Measurements from ENCODE around the gene NTM. TPM values are rescaled to one million over a fixed set of nuclear protein-coding genes. Genes with fewer than 3 reads are reported as not detected.

NTM gene
- total and polyA plus RNA-seq, 2 of the 8 experiments (the other 6 are each of a cell fraction or from before 2014, with no cell fraction given): 13.4 to 20.0 TPM

DNA sequence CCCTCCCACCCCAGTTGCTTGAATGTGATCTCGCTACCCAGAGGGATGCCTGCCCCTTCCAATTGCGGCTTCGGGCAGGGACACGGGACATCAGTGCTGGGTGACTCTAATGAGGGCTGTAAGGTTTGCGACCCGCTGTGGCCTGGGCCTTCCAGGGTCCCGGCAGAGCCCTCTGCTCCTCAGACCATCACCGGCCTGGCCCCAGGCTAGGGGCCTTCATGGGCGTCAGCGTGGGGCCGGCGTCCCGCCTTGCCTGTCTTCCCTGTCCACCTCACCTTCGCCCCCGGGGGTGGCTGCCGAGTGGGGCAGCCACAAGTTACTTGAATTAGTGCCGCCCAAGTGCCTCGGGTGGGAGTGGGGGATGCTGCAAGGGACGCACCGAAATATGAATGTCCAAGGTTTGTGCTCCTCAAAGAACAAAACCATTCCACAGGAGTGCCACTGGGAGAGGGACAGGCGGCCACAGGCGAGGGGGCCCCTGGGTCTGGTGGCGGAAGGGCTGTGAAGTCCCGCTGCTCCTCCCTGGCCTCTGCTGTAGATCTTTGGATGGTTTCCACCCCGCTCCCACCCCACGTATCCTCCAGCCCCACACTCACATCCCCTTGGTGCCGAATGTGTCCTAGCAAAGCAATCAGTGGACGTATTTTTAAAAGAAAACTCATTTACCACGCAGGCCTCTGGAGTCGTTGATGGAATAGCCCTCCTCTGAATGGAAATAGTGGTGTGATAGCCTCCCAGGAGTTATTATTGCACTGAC lies 317.1 kb downstream of the NTM start:
- Histone ChIP-seq H3K79me1 (ENCODE audit: low read depth, low read length) (no peaks in the 10 kb centered on the region), H4K91ac (replicated peaks; ENCODE audit: insufficient read length, low read length) (no peak overlapping the region), H3K36me3 (ENCODE audit: control insufficient read depth in 2 of 4, insufficient read depth in 4 of 4, low read length in 3 of 4) (no peaks in the 10 kb centered on the region), H3K23ac (ENCODE audit: insufficient read length) (no peak overlapping the region), H3K56ac (replicated peaks; ENCODE audit: insufficient read length, low read depth, low read length) (no peak overlapping the region), H2AFZ (ENCODE audit: low read length) (no peak overlapping the region), H3K4me3 (ENCODE audit: extremely low read depth in 1 of 4, insufficient read depth in 2 of 4, low read depth in 3 of 4, low read length in 4 of 4) (no peak overlapping the region), H2BK5ac (ENCODE audit: low read depth, low read length) (no peak overlapping the region), H3K4me2 (ENCODE audit: insufficient read depth in 1 of 2, low read depth in 2 of 2, low read length in 2 of 2) (0 out of 4 replicates have a peak overlapping the region, but pooled peaks of 1 of the 2 experiments have one; percentile 16), H4K5ac (ENCODE audit: insufficient read length, low read depth, low read length) (no peak overlapping the region), H4K8ac (ENCODE audit: extremely low read depth, insufficient read depth, low read length) (no peak overlapping the region), H3K27ac (ENCODE audit: low read depth, low read length) (no peak overlapping the region), H2AK5ac (ENCODE audit: low read depth, low read length) (no peak overlapping the region), H2BK12ac (ENCODE audit: low read depth, low read length) (no peak overlapping the region), H3K18ac (ENCODE audit: extremely low read depth, low read length) (no peak overlapping the region), H3K79me2 (ENCODE audit: control insufficient read depth in 1 of 2, insufficient read depth in 2 of 2, low read length in 2 of 2) (no peaks in the 10 kb centered on the region), H3K27me3 (replicated peaks in 1 of 4; ENCODE audit: control insufficient read depth in 3 of 4, extremely low read depth in 1 of 4, insufficient read depth in 3 of 4, low read length in 3 of 4) (peaks cover 0 to 8% (median 8%) of the 10 kb centered on the region in 4 experiments; a peak in 3 of 7 replicates), H3K9me3 (ENCODE audit: insufficient read depth in 2 of 2, low read depth in 1 of 2, low read length in 1 of 2) (no peaks in the 10 kb centered on the region), H3K14ac (ENCODE audit: insufficient read length) (no peak overlapping the region), H2BK15ac (ENCODE audit: low read length) (no peak overlapping the region), H3K4ac (replicated peaks; ENCODE audit: insufficient read length, low read depth, low read length) (no peak overlapping the region), H3K23me2 (ENCODE audit: low read depth, low read length) (peaks cover 2% of the 10 kb centered on the region; the same call in 1 of the 2 replicates), H2BK120ac (replicated peaks; ENCODE audit: low read depth, low read length) (no peak overlapping the region), H3K4me1 (replicated peaks in 1 of 4; ENCODE audit: control insufficient read depth in 3 of 4, insufficient read depth in 4 of 4, low read length in 3 of 4) (peaks cover 0 to 11% (median 5%) of the 10 kb centered on the region in 4 experiments; a peak in 4 of 7 replicates), H3K9ac (replicated peaks in 1 of 4; ENCODE audit: extremely low read depth in 1 of 4, low read depth in 3 of 4, low read length in 3 of 4) (no peak overlapping the region), H2BK20ac (ENCODE audit: low read length) (no peak overlapping the region), H4K20me1 (replicated peaks in 1 of 2; ENCODE audit: control insufficient read depth in 1 of 2, insufficient read depth in 2 of 2, low read length in 2 of 2) (peaks cover 0 to 4% of the 10 kb centered on the region in 2 experiments)
- FAIRE-seq (no peak), DNase-seq (ENCODE audit: low read depth in 1 of 2, low spot score in 2 of 2) (peak in 1 of 2 experiments; percentile 46)
- WGBS, 2 experiments (ENCODE audit: extremely low coverage in 1 of 2, insufficient coverage in 1 of 2, insufficient read length in 1 of 2, insufficient replicate concordance in 2 of 2, low coverage in 1 of 2, low lambda C conversion rate in 2 of 2, missing lambda C conversion rate in 1 of 2): 80% methylated on average over 27 of the region's 30 CpGs; no CpG with 5 or more reads in 1 of the 2 experiments
- CTCF ChIA-PET (ENCODE audit: partially characterized antibody): interaction anchor here (0.6 to 11.9 kb wide), 31 partner anchors 8 to 1255 kb away, joined by 3 to 115 read pairs (median 4); no protein-coding TSS in a partner anchor
- POLR2A ChIA-PET (ENCODE audit: partially characterized antibody): interaction anchor here (1.0 kb wide), 1 partner anchor 10 kb away, joined by 3 read pairs; no protein-coding TSS in a partner anchor
- TF ChIP-seq SUZ12 (IDR thresholded peaks at IDR 0.05; ENCODE audit: low read length): no peak
- no peak for TF ChIP-seq KDM4A (IDR thresholded peaks at IDR 0.05; ENCODE audit: low read depth, low read length, severe bottlenecking)
